IPS-20b (cell line): ENCODE results near the gene CDKL2.
"Not testable (repeated sequence)": the region's sequence is repeated elsewhere in the genome, so short reads cannot be mapped to it uniquely, and the experiment has no call there.

Source experiments
- H3K27ac ChIP-seq: one replicate; pipeline ENCODE4 v1.5.1; 2013; ENCODE audit warnings: low read length
- H3K27me3 ChIP-seq: 2 replicates; pipeline ENCODE4 v1.6.1; 2013; ENCODE audit warnings: mild to moderate bottlenecking, low read length, inconsistent platforms; ENCODE audit not compliant: insufficient read depth
- H3K36me3 ChIP-seq: 2 replicates; pipeline ENCODE4 v1.6.1; 2013; ENCODE audit warnings: low read depth, mild to moderate bottlenecking, inconsistent platforms, low read length, moderate library complexity; ENCODE audit not compliant: insufficient read depth
- H3K4me1 ChIP-seq: 2 replicates; pipeline ENCODE4 v1.6.1; 2013; ENCODE audit warnings: mild to moderate bottlenecking, control low read depth, inconsistent platforms, low read length, moderate library complexity; ENCODE audit not compliant: insufficient read depth
- H3K4me3 ChIP-seq: 2 replicates; pipeline ENCODE4 v1.5.1; 2013; ENCODE audit warnings: mild to moderate bottlenecking, low read length, inconsistent platforms
- H3K9ac ChIP-seq: 2 replicates; pipeline ENCODE4 v1.6.1; 2013; ENCODE audit warnings: low read depth, mild to moderate bottlenecking, inconsistent platforms, low read length, moderate library complexity
- H3K9me3 ChIP-seq: 2 replicates; pipeline ENCODE4 v1.6.1; 2013; ENCODE audit warnings: mild to moderate bottlenecking, low read depth, low read length, inconsistent platforms; ENCODE audit not compliant: insufficient read depth

Gene CDKL2

DNA sequence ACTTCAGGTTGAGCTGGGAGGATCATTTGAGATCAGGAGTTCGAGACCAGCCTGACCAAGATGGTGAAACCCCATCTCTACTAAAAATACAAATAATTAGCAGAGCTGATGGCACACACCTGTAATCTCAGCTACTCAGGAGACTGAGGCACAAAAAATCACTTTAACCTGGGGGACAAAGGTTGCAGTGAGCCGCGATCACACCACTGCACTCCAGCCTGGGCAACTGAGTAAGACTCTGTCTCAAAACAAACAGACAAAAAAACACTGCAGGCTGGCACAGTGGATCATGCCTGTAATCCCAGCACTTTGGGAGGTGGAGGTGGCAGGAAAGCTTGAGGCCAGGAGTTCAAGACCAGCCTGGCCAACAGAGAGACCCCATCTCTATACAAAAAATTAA, 34.3 kb upstream of the CDKL2 start:
- H3K36me3 ChIP-seq, result peaks cover 31% of the 10 kb centered on the region
- not testable (repeated sequence) for H3K9me3 ChIP-seq, H3K4me3 ChIP-seq, H3K27me3 ChIP-seq, H3K27ac ChIP-seq, H3K9ac ChIP-seq
- H3K4me1 ChIP-seq, result peaks cover 19% of the 10 kb centered on the region; the same call in 1 of the 2 replicates

DNA sequence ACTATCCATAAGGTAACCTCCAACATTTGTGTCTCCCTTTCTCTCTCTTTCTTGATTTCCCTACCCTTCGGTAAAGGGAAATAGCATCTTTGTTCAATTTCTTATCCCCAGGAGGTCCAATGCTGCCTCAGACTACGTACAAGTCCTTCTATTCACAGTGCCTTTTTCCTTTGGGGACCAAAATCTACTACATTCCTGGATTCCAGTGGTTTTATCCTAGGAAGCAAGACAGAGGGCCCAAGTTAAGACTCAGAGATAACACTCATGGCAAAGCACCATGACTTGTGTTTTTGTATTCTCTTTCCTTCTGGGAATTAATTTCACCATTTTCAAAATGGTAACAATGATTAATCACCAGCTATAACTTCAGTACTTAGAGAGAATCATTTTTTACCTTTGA, 32.3 kb upstream of the CDKL2 start:
- Histone ChIP-seq H3K27me3 (no peaks in the 10 kb centered on the region), H3K9me3 (no peaks in the 10 kb centered on the region), H3K4me1 (peaks cover 7% of the 10 kb centered on the region; the same call in 1 of the 2 replicates), H3K9ac (no peak overlapping the region), H3K36me3 (peaks cover 50% of the 10 kb centered on the region), H3K27ac (no peak overlapping the region), H3K4me3 (no peak overlapping the region)

DNA sequence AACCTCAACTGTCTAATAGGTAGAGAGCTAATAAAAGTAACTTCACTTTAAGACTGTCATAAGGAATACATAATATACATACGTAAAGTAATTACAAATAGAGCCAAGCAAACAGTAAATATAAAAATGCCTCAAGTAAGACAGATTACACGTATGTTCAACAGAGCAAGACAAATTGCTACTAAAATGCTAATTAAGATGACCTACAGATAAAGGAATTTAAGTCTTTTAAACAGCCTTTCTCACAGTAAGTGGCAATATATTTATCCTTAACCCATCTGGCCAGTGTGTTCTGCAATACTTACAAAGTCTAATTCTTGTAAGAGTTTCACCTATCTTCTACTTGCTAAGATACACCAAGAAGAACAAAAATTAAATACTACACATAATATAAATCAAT, 30.2 kb upstream of the CDKL2 start:
- Histone ChIP-seq H3K36me3 (peaks cover 72% of the 10 kb centered on the region), H3K4me3 (no peak overlapping the region), H3K9ac (no peak overlapping the region), H3K4me1 (no peaks in the 10 kb centered on the region), H3K27me3 (no peaks in the 10 kb centered on the region), H3K9me3 (no peaks in the 10 kb centered on the region), H3K27ac (no peak overlapping the region)

DNA sequence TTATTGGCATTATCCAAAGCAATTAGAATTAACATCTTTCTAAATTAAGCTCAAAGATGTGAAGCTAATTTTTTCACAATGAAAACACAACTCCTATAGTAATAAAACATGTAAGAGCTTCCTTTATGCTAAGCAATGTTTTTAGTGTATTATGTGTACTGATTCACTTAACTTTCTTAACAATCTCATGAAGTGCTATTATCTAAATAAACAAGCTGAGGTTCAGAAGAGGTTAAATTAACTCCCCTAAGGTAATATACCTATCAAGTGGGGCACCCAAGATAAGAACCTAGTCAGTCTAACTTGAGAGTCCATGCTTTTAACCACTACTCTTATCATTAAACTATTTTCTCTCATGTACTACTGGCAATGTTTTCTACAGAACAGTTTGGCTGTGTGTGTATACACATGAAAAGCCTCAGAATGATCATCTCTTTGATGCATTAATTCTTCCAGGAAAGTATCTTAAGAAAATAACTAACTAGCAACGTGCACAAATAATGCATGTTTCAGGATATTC, 29.2 kb upstream of the CDKL2 start:
- no peak overlapping the region for H3K4me3 ChIP-seq
- no peak overlapping the region for H3K9ac ChIP-seq
- H3K27ac ChIP-seq, result no peak overlapping the region
- H3K4me1 ChIP-seq, result no peaks in the 10 kb centered on the region
- H3K9me3 ChIP-seq, result no peaks in the 10 kb centered on the region
- peaks cover 81% of the 10 kb centered on the region for H3K36me3 ChIP-seq
- H3K27me3 ChIP-seq, result no peaks in the 10 kb centered on the region

DNA sequence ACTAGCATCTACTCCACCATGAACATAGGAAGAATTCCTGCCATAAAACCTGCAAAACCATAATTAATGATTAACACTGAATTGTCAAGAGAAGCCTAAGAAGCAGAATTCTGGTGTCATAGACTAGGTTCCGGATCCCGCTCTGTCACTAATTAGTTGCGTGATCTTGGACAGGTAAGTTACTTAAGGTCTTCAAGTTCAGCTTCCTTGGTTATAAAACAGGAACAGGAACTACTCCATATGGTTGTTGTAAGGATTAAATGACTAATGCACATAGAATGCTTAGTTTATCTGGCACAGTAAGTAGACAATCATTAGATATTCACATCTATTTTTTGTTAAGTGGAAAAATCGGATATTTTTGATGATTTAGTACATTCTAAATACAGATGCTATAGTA, 28.5 kb upstream of the CDKL2 start:
- peaks cover 88% of the 10 kb centered on the region for H3K36me3 ChIP-seq
- no peak overlapping the region for H3K27ac ChIP-seq
- H3K27me3 ChIP-seq, result no peaks in the 10 kb centered on the region

DNA sequence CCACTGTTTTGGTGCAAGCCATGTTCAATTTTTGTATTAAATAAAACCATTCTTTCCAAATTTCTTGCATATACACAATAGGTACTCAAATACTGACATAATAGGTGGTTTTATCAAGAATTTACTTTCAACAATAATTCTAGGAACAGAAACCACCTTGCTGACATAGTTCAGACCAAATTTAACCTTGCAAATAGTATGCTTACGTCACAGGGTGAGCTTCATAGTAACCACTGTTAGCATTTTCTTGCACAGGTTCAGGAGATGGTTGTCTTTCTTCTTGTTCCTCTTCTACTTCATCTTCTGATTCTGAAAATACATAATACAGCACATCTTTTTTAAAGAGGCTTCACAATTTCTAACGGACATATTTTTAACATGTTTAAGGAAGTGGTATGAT, 25.2 kb upstream of the CDKL2 start:
- H3K36me3 ChIP-seq, result peaks cover 100% of the 10 kb centered on the region
- H3K27ac ChIP-seq, result no peak overlapping the region
- H3K27me3 ChIP-seq, result no peaks in the 10 kb centered on the region

More for the DNA sequence above, 28.5 kb upstream of the CDKL2 start:
- H3K4me1 ChIP-seq, result no peaks in the 10 kb centered on the region
- H3K9me3 ChIP-seq, result no peaks in the 10 kb centered on the region
- no peak overlapping the region for H3K4me3 ChIP-seq
- H3K9ac ChIP-seq, result no peak overlapping the region

DNA sequence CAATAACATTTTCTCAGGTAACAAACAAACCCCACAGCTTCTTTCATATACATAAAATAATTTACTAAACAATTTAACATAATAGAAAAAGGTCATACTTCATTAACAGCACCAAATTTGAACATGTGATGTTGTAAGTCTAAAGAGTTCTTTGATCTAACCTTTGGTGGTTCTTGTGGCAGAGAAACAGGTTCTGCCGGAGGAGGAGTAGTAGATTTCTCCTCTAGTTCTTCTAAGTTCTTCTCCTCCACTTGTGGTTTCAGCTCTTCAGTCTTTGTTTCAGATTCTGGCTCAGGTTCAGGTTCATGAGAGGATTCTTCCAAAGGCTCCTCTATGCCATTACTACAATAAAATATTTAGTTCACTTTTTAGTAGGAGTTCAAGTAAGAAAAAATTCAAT, 24.6 kb upstream of the CDKL2 start:
- Histone ChIP-seq H3K36me3 (peaks cover 100% of the 10 kb centered on the region), H3K4me3 (no peak overlapping the region), H3K9ac (no peak overlapping the region), H3K27ac (no peak overlapping the region), H3K4me1 (no peaks in the 10 kb centered on the region), H3K9me3 (no peaks in the 10 kb centered on the region), H3K27me3 (no peaks in the 10 kb centered on the region)

More for the DNA sequence above, 25.2 kb upstream of the CDKL2 start:
- Histone ChIP-seq H3K9ac (no peak overlapping the region), H3K4me3 (no peak overlapping the region), H3K4me1 (no peaks in the 10 kb centered on the region), H3K9me3 (no peaks in the 10 kb centered on the region)

DNA sequence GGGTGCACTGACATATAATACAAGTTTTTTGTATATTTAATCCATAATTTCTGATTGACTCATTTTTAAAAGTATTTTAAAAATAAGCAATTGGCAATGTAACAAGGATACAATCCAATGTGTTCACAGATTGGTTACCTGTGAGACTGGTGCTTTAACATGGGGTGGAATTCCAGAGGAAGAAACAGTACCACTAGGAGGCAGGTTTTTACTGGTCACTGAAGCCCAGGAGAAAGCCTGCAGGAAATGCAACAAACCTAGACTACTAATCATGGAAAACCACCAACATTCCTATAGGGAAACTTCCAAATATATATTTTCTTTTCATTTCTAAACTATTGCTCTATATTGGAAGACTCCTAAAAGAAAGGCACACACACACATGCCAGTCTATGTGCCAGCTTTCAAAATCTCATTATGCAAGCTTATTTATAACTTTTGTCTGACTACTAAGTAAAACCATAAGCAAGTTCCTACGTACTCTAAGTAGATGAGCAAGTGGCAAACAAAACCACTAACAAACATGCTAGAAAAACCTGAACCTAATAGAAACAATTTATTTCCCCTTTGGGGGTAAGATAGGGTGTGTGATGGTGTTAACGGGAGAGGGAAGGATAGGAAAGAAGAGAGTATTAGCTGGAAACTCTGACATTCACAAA, 23.6 kb upstream of the CDKL2 start:
- Histone ChIP-seq H3K27me3 (no peaks in the 10 kb centered on the region), H3K9me3 (no peaks in the 10 kb centered on the region), H3K36me3 (peaks cover 100% of the 10 kb centered on the region), H3K4me1 (no peaks in the 10 kb centered on the region), H3K27ac (no peak overlapping the region), H3K9ac (no peak overlapping the region), H3K4me3 (no peak overlapping the region)

DNA sequence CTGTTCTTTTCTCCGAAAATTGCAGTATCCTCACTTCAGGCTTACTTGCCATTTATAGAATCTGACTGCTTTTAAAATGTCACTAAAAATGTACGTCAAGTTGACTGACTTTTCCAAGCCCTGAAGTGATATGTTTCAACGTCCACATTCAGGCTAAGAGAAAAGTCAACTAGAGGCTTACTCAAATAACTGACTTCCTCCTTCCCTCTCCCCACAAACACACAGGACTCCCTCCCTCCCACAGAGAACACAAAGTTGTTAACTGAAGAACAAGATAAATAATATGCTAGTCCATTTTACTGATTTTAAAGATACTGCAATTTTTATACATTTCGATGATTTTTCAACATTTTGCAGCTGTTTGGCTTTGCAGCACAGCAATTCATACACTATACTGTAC, 13.8 kb upstream of the CDKL2 start:
- H3K27me3 ChIP-seq, result no peaks in the 10 kb centered on the region
- H3K9ac ChIP-seq, result no peak overlapping the region
- no peak overlapping the region for H3K27ac ChIP-seq
- no peaks in the 10 kb centered on the region for H3K4me1 ChIP-seq
- H3K9me3 ChIP-seq, result no peaks in the 10 kb centered on the region
- H3K4me3 ChIP-seq, result no peak overlapping the region
- peaks cover 77% of the 10 kb centered on the region for H3K36me3 ChIP-seq

DNA sequence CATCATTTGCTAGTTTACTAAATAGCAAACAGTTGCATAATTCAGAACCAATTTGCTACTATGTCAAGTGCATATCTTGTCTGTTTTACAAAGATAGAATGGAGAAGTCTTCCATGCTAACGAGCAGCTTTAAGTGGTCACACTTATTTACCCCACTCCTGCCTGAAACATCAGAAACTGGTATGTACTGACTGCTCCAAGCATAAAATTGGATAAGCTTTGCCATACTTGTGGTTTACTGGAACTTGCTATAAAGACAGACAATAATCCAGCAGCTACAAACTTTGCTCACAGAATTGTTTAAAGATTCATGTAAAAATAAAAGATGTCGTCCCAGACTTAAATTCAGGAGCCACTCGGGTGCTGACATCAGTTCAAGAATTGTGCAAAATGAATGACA, 13.3 kb upstream of the CDKL2 start:
- no peaks in the 10 kb centered on the region for H3K4me1 ChIP-seq
- no peak overlapping the region for H3K4me3 ChIP-seq
- H3K27ac ChIP-seq, result no peak overlapping the region
- H3K9me3 ChIP-seq, result no peaks in the 10 kb centered on the region
- H3K27me3 ChIP-seq, result no peaks in the 10 kb centered on the region
- H3K9ac ChIP-seq, result no peak overlapping the region
- peaks cover 72% of the 10 kb centered on the region for H3K36me3 ChIP-seq

DNA sequence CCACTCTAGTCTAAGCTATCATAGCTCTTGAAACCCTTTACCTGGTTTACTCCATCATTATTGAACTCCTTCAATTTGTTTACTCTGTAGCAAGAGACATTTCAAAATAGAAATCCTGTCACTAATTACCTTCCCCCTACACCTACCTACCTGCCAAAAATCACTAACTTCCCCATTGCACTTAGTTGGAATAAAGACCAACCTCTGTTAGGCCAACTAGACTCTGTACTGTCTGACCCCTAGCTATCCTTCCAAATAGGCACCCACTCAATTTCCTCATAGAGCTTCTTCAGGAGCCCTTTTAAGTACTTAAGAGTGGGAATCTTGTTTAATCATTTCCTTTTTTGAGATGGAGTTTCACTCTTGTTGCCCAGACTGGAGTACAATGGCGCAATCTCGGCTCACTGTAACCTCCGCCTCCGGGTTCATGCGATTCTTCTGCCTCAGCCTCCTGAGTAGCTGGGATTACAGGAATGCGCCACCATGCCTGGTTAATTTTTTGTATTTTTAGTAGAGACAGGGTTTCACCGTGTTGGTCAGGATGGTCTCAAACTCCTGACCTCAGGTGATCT, 8.9 kb upstream of the CDKL2 start:
- Histone ChIP-seq H3K27me3 (no peaks in the 10 kb centered on the region), H3K27ac (no peak overlapping the region), H3K9ac (no peak overlapping the region), H3K4me1 (no peaks in the 10 kb centered on the region), H3K36me3 (peaks cover 28% of the 10 kb centered on the region), H3K4me3 (no peak overlapping the region), H3K9me3 (no peaks in the 10 kb centered on the region)

DNA sequence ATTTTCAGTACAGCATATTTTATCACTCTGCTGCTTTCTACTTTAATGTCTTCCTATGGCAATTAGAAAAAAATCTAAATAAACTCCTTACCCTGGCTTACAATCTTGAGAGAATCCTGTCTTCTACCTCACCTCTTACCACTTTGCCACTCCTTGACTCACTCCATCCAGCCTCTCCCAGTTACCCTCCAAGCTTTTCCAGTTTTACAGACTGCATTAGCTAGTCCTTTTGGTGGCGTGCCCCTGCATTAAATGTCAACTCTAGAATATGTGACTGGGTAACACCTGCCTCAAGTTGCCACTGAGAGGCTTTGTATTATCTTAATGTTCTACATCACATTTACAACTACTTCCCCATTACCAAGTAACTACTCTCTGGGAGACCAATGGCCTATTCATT, 7.5 kb upstream of the CDKL2 start:
- Histone ChIP-seq H3K27me3 (no peaks in the 10 kb centered on the region), H3K9me3 (no peaks in the 10 kb centered on the region), H3K9ac (no peak overlapping the region), H3K36me3 (peaks cover 16% of the 10 kb centered on the region), H3K4me3 (no peak overlapping the region), H3K27ac (no peak overlapping the region), H3K4me1 (no peaks in the 10 kb centered on the region)
